SHP77 treated with DMSO at 0.1 percent for 48 hours (cell line): ENCODE results near the gene TECTB.

Experiments used
- DNase-seq: peaks from one replicate; lab custom pipeline; 2025; lab: John Stamatoyannopoulos, UW

Gene TECTB

GRCh38 chr10:112347709-112348671 is 64.8 kb downstream of the TECTB start:
- DNase-seq, result no peak

DNA sequence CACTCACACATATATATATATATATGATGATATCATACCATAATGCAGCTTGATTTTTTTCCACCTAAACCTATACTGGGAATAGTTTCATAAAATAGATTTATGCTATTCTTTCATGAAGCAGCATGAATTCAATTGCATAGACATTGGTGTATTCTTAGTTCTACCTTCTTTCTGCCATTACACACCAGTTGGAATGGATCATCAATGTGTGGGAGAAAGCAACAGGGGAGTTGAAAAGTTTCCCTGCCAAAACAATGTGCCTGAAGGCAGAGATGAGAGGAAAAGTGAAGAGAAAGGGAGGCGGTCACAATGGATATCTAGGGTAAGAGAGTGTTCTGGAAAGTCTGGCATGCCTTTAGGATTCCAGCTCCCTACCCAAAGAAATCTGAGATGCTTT is 65.6 kb downstream of the TECTB start:
- DNase-seq, result no peak

DNA sequence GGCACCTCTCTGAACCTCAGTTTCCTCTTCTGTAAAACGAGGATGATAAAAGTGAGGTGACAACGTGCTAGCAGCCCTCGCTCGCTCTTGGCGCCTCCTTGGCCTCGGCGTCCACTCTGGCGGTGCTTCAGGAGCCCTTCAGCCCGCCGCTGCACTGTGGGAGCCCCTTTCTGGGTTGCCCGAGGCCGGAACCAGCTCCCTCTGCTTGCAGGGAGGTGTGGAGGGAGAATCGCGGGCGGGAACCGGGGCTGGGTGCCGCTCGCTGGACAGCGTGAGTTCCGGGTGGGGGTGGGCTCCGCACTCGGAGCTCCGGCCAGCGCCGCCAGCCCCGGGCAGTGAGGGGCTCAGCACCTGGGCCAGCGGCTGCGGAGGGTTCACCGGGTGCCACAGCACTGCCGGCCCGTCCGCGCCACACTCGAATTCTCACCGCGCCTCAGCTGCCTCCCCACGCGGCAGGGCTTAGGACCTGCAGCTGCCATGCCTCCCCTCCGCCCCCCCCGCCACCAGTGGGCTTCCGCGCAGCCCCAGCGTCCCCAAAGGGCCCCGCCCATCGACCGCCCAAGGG is 66.4 kb downstream of the TECTB start:
- no peak for DNase-seq

GRCh38 chr10:112351146-112351545 is 67.9 kb downstream of the TECTB start:
- DNase-seq, result no peak

DNA sequence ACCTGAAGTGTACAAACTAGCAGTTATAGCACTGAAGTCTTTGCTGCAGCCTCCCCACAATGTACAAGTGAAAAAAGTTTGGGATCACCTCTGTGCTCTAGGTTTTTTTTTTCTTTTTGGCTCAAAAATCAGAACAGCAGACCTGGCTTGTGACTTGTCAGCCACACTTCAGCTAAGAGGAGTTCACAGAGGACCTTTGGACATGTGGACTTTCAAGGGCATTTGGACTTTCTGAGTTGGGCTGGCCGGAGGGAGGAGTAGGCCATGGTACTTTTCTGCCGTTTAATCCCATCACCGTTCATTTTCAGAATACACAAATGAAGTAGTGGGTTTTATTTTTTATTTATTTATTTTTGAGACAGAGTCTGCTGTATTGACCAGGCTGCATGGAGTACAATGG is 68.8 kb downstream of the TECTB start:
- no peak for DNase-seq

GRCh38 chr10:112353046-112353445 is 69.8 kb downstream of the TECTB start:
- no peak for DNase-seq
